T-helper 1 cell (primary cell): ENCODE measurements around the gene WFDC9.
"Not testable (repeated sequence)": the region's sequence is repeated elsewhere in the genome, so short reads cannot be mapped to it uniquely, and the experiment has no call there.

ENCODE experiments used
- DNase-seq, 5 donors: peaks; one replicate each; pipeline ENCODE4 v3.0.0-alpha.2; 2012 to 2020
- total RNA-seq, 4 donors: gene quantifications; one replicate each; lab custom pipeline; 2026; lab: John Stamatoyannopoulos, UW

WFDC9 gene
- total RNA-seq, result 0 reads per million in 4 donors

GRCh38 chr20:45631184-45631583 lies at the start of gene WFDC9:
WFDC9 (minus strand) TSS chr20:45631284; CDS start chr20:45610181, 21,103 bp downstream.
- no peak for DNase-seq

- no peak for DNase-seq
Measured at GRCh38 chr20:45679650-45680049, 48.6 kb upstream of the WFDC9 start.

- no peak for DNase-seq
Measured at GRCh38 chr20:45672765-45673164, 41.7 kb upstream of the WFDC9 start.

- DNase-seq, result no peak
Measured at GRCh38 chr20:45670139-45670538, 39.1 kb upstream of the WFDC9 start, which contains the start of gene WFDC11. WFDC11 (minus strand) TSS chr20:45670239; CDS start chr20:45650600, 19,639 bp downstream.

GRCh38 chr20:45657038-45657437 lies 26.0 kb upstream of the WFDC9 start:
- not testable (repeated sequence) for DNase-seq

- not testable (repeated sequence) for DNase-seq
Measured at GRCh38 chr20:45651726-45652125, 20.6 kb upstream of the WFDC9 start.

GRCh38 chr20:45649312-45649863 lies 18.3 kb upstream of the WFDC9 start:
- DNase-seq, result no peak

GRCh38 chr20:45647441-45648050 lies 16.5 kb upstream of the WFDC9 start:
- DNase-seq, result no peak

GRCh38 chr20:45646875-45647274 lies 15.8 kb upstream of the WFDC9 start:
- no peak for DNase-seq

- DNase-seq, result not testable (repeated sequence)
Measured at GRCh38 chr20:45645869-45646268, 14.8 kb upstream of the WFDC9 start.

- DNase-seq, result not testable (repeated sequence)
Measured at GRCh38 chr20:45641076-45641475, 10.0 kb upstream of the WFDC9 start.

GRCh38 chr20:45639687-45640086 lies 8.6 kb upstream of the WFDC9 start:
- no peak for DNase-seq

- DNase-seq, result no peak
Measured at GRCh38 chr20:45636513-45636912, 5.4 kb upstream of the WFDC9 start.

- DNase-seq, result no peak
Measured at GRCh38 chr20:45630371-45630770, 713 bp downstream of the WFDC9 start.

- peak in 1 of 5 donors; percentile 7 for DNase-seq
Measured at GRCh38 chr20:45629496-45630100, 1.5 kb downstream of the WFDC9 start, which contains the start of gene WFDC10A. WFDC10A (plus strand) TSS chr20:45629739; CDS start chr20:45629814, 75 bp downstream.

GRCh38 chr20:45626540-45626939 lies 4.5 kb downstream of the WFDC9 start:
- no peak for DNase-seq

- no peak for DNase-seq
Measured at GRCh38 chr20:45621593-45621992, 9.5 kb downstream of the WFDC9 start.

GRCh38 chr20:45617591-45617990 lies 13.5 kb downstream of the WFDC9 start:
- DNase-seq, result no peak

- no peak for DNase-seq
Measured at GRCh38 chr20:45612314-45612713, 18.8 kb downstream of the WFDC9 start.

- peak in 1 of 5 donors; percentile 12 for DNase-seq
Measured at GRCh38 chr20:45611054-45611453, 20.0 kb downstream of the WFDC9 start.

GRCh38 chr20:45607810-45608209 lies 23.3 kb downstream of the WFDC9 start:
- DNase-seq, result no peak

GRCh38 chr20:45595235-45595634 lies 35.8 kb downstream of the WFDC9 start:
- no peak for DNase-seq

- no peak for DNase-seq
Measured at GRCh38 chr20:45593498-45593897, 37.6 kb downstream of the WFDC9 start.
